K562 (cell line): ENCODE measurements around the gene PLA1A. TPM values are rescaled to one million over a fixed set of nuclear protein-coding genes. Genes with fewer than 3 reads are reported as not detected.

Experiments
- ATAC-seq: fragments of 200-7000 bp; cut with Tn5 transposase; 3 replicates; pipeline ENCODE4 v1.9.1; 2020; ENCODE audit warnings: moderate library complexity
- BruUV-seq: library from RNA; stranded (reverse); fragments of 400-500 nt; replicated peaks from 2 replicates; lab custom pipeline; 2021; lab: Mats Ljungman, UMichigan
- CTCF ChIA-PET: fragments of 300-600 bp; formaldehyde crosslinking; extraction: SDS; loops from one replicate; lab custom pipeline; 2021; ENCODE audit warnings: low intra/inter-chr PET ratio; lab: Yijun Ruan, JAX
- POLR2A ChIA-PET: fragments of 300-600, 350-650 bp; sonication (Branson Sonifier 250); formaldehyde crosslinking; extraction: SDS; loops from one replicate; lab custom pipeline; 2021; ENCODE audit warnings: antibody characterized with exemption, inconsistent platforms; lab: Yijun Ruan, JAX
- DNase-seq, 4 experiments: peaks; one replicate each; pipeline versions ENCODE4 v3.0.0 to v3.0.0-alpha.2; 2011 to 2018; ENCODE audit warnings: low spot score in 3 of 4, mixed read lengths in 3 of 4; ENCODE audit errors: extremely low read depth in 1 of 4
- FAIRE-seq: peaks from 2 replicates; lab custom pipeline; 2011; peaks lifted over from hg19 to GRCh38; lab: Jason Lieb, UNC
- H2AFZ ChIP-seq: 2 replicates; pipeline ENCODE4 v1.6.0; 2011; ENCODE audit warnings: low read depth, low read length, control low read depth, inconsistent platforms
- H3K27ac ChIP-seq: fragments of 200-600 bp; 3 replicates; pipeline ENCODE4 v1.8.0; 2011; ENCODE audit warnings: low read depth, mild to moderate bottlenecking, control low read depth, inconsistent platforms, low read length, moderate library complexity, mixed read lengths; ENCODE audit errors: extremely low read depth
- H3K27me3 ChIP-seq, 2 experiments: fragments of 300-600 bp in 1 of 2; 2 replicates in 1 of 2; 3 replicates in 1 of 2; pipeline versions ENCODE4 v1.6.0 to v1.8.0; 2011; ENCODE audit warnings: inconsistent platforms in 2 of 2, low read length in 2 of 2, mild to moderate bottlenecking in 1 of 2, mixed read lengths in 1 of 2, moderate library complexity in 1 of 2; ENCODE audit not compliant: control insufficient read depth in 2 of 2, insufficient read depth in 2 of 2
- H3K36me3 ChIP-seq: fragments of 300-600 bp; 3 replicates; pipeline ENCODE4 v1.8.0; 2011; ENCODE audit warnings: mild to moderate bottlenecking, low read length, inconsistent platforms; ENCODE audit not compliant: control insufficient read depth, insufficient read depth
- H3K4me1 ChIP-seq, 2 experiments: fragments of 200-600 bp in 1 of 2; replicated peaks in 1 of 2; 2 replicates in 1 of 2; 3 replicates in 1 of 2; pipeline versions ENCODE4 v1.5.1 to v1.8.0; 2011; ENCODE audit warnings: inconsistent platforms in 2 of 2, low read length in 2 of 2, mild to moderate bottlenecking in 1 of 2, mixed read lengths in 1 of 2, moderate library complexity in 1 of 2; ENCODE audit not compliant: control insufficient read depth in 2 of 2, insufficient read depth in 2 of 2
- H3K4me2 ChIP-seq: 2 replicates; pipeline ENCODE4 v1.6.1; 2011; ENCODE audit warnings: low read length, control low read depth, inconsistent platforms, mixed read lengths; ENCODE audit not compliant: insufficient read depth
- H3K4me3 ChIP-seq: fragments of 200-600 bp; sonication (generic), shearing (Covaris generic); 2 replicates; pipeline ENCODE4 v1.5.1; 2016; ENCODE audit warnings: control low read depth, inconsistent platforms
- H3K79me2 ChIP-seq: fragments of 200-600 bp; 3 replicates; pipeline ENCODE4 v1.8.0; 2011; ENCODE audit warnings: low read length, inconsistent platforms; ENCODE audit not compliant: control insufficient read depth, insufficient read depth
- H3K9ac ChIP-seq, 2 experiments: 2 replicates each; pipeline versions ENCODE4 v1.6.0 to v1.6.1; 2011; ENCODE audit warnings: low read depth in 2 of 2, low read length in 2 of 2, control low read depth in 1 of 2, inconsistent platforms in 1 of 2, mild to moderate bottlenecking in 1 of 2, mixed read lengths in 1 of 2; ENCODE audit not compliant: insufficient read depth in 1 of 2
- H3K9me1 ChIP-seq: one replicate; pipeline ENCODE4 v1.6.0; 2011; ENCODE audit warnings: inconsistent platforms, mild to moderate bottlenecking, low read length, moderate library complexity; ENCODE audit not compliant: control insufficient read depth, insufficient read depth
- H3K9me3 ChIP-seq: replicated peaks from 2 replicates; pipeline ENCODE4 v1.5.1; 2011; ENCODE audit warnings: low read depth, low read length, inconsistent platforms; ENCODE audit not compliant: control insufficient read depth, insufficient read depth
- H4K20me1 ChIP-seq: replicated peaks from 2 replicates; pipeline ENCODE4 v1.6.1; 2011; ENCODE audit warnings: low read length, inconsistent platforms, mixed read lengths; ENCODE audit not compliant: control insufficient read depth, insufficient read depth
- GATAD2B ChIP-seq: fragments of 450-650 bp; IDR thresholded peaks from 2 replicates; pipeline ENCODE4 v1.6.1; 2017; ENCODE audit warnings: mild to moderate bottlenecking, borderline replicate concordance
- KDM5B ChIP-seq: fragments of 200-600 bp; sonication (generic); IDR thresholded peaks from 2 replicates; pipeline ENCODE4 v1.6.1; 2012; ENCODE audit warnings: low read depth, mild to moderate bottlenecking, moderate library complexity, low read length, control low read depth, inconsistent platforms; ENCODE audit not compliant: insufficient replicate concordance
- NCOA4 ChIP-seq: fragments of 450-650 bp; IDR thresholded peaks from 2 replicates; pipeline ENCODE4 v1.6.1; 2018; ENCODE audit warnings: mild to moderate bottlenecking; ENCODE audit not compliant: partially characterized antibody
- NR2C2 ChIP-seq, 2 experiments: fragments of 200-800 bp in 1 of 2; sonication (Bioruptor generic) in 1 of 2; sonication (generic) in 1 of 2; formaldehyde crosslinking in 1 of 2; IDR thresholded peaks; 2 replicates each; pipeline versions ENCODE4 v1.6.1 to v1.8.0; 2016 to 2022; ENCODE audit warnings: mild to moderate bottlenecking in 1 of 2, missing compliant biosample characterization in 1 of 2, missing genetic modification characterization in 1 of 2, missing genetic modification reagents in 1 of 2
- ZNF778 ChIP-seq: fragments of 450-650 bp; formaldehyde crosslinking; IDR thresholded peaks from 2 replicates; pipeline ENCODE4 v1.4.0; 2020; ENCODE audit warnings: mild to moderate bottlenecking, moderate library complexity
- WGBS: fragments of 100-300 bp; shearing (Covaris generic); methylation state at CpG from one replicate; pipeline ENCODE4 v1.1.6; 2016; ENCODE audit warnings: low coverage, mixed read lengths; ENCODE audit not compliant: insufficient coverage; ENCODE audit errors: missing lambda C conversion rate; 5-methylcytosine and 5-hydroxymethylcytosine counted together
- in situ Hi-C: fragments of 300-500 bp; cut with MboI; formaldehyde crosslinking; loops from 4 replicates; pipeline ENCODE4 v1.15.0; 2018; ENCODE audit warnings: inconsistent platforms, mixed read lengths
- intact Hi-C: fragments of 100-400 bp; cut with micrococcal nuclease; formaldehyde crosslinking; loops from 2 replicates; pipeline ENCODE4 v1.14.2; 2022
- polyA plus RNA-seq, 8 experiments: library from polyadenylated mRNA; depleted of rRNA in 4 of 8; stranded (reverse) in 5 of 8; unstranded in 3 of 8; fragments of >200 nt; fragmentation: Nextera tagmentation in 2 of 8; fragmentation: Illumina TruSeq in 1 of 8; extraction: Ambion mirVana in 2 of 8; extraction: Trizol in 1 of 8; gene quantifications; 2 replicates each; pipeline versions ENCODE4 v1.2.1 to v1.2.3, GENCODE V29; 2011 to 2014; ENCODE audit warnings: inconsistent platforms in 1 of 8, missing spikeins in 1 of 8
- total RNA-seq, 7 experiments: library from RNA; depleted of rRNA in 6 of 7; stranded (reverse); fragments of >200 nt in 6 of 7; fragmentation: Illumina TruSeq in 2 of 7; extraction: Trizol in 2 of 7; gene quantifications; 2 replicates each; pipeline versions ENCODE4 v1.2.1 to v1.2.3, GENCODE V29; 2011 to 2021; ENCODE audit warnings: low replicate concordance in 1 of 7
- TF ChIP-seq, protein P1 (sequence below): fragments of 450-650 bp; IDR thresholded peaks from 2 replicates; pipeline ENCODE4 v1.6.1; 2018; ENCODE audit not compliant: partially characterized antibody

PLA1A gene
- total and polyA plus RNA-seq, 9 of the 15 experiments (the other 6 are each of a cell fraction or from before 2014, with no cell fraction given) = not detected

DNA sequence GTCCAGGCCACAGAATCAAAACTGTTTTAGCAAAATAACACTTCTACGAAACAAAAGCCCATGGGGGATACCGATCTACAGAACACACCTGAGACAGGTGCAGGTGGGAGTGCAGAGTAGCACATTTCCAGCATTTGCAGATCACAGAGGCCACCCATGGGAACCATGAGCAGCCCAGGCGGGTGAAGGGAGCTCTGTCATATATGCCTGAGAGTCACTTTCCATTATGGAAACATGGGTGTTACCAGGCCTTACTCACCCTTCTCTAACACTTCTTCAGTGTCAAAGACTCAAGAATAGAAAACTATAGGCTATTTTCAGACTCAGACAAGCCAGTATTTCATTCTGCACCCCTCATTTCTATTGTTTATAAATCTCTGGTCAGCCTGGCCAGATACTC, 3.5 kb downstream of the PLA1A start:
- no peak overlapping the region for H2AFZ ChIP-seq
- POLR2A ChIA-PET = interaction anchor here (0.8 kb wide), 1 partner anchor 216 kb away, joined by 4 read pairs; no protein-coding TSS in a partner anchor

More for the DNA sequence above, 3.5 kb downstream of the PLA1A start:
- intact Hi-C loops = no loop called here
- Histone ChIP-seq H3K9me3 (no peaks in the 10 kb centered on the region), H3K4me3 (no peak overlapping the region), H3K9ac (no peak overlapping the region), H3K4me1 (peaks cover 4% of the 10 kb centered on the region in 2 experiments), H3K9me1 (no peaks in the 10 kb centered on the region), H4K20me1 (no peaks in the 10 kb centered on the region), H3K36me3 (no peaks in the 10 kb centered on the region), H3K27me3 (no peaks in the 10 kb centered on the region), H3K79me2 (no peaks in the 10 kb centered on the region), H3K27ac (no peak overlapping the region), H3K4me2 (no peak overlapping the region)
- DNase-seq (no peak), FAIRE-seq (no peak), ATAC-seq (no peak)
- CTCF ChIA-PET = interaction anchor here (0.8 kb wide), 1 partner anchor 80 kb away, joined by 4 read pairs; no protein-coding TSS in a partner anchor
- in situ Hi-C loops = no loop called here
- no TSS peak for BruUV-seq
- 45% methylated on average over 3 of the region's 3 CpGs for WGBS
- TF ChIP-seq GATAD2B (no peak), NCOA4 (no peak), KDM5B (no peak), NR2C2 (CRISPR knock-in tag; IDR thresholded peaks at IDR 0.05) (no peak), NR2C2 (tag; IDR thresholded peaks at IDR 0.05) (peak; percentile 5; the same call in 1 of the 2 replicates), ZNF778 (CRISPR knock-in tag) (no peak)
- TF ChIP-seq, protein P1, sequence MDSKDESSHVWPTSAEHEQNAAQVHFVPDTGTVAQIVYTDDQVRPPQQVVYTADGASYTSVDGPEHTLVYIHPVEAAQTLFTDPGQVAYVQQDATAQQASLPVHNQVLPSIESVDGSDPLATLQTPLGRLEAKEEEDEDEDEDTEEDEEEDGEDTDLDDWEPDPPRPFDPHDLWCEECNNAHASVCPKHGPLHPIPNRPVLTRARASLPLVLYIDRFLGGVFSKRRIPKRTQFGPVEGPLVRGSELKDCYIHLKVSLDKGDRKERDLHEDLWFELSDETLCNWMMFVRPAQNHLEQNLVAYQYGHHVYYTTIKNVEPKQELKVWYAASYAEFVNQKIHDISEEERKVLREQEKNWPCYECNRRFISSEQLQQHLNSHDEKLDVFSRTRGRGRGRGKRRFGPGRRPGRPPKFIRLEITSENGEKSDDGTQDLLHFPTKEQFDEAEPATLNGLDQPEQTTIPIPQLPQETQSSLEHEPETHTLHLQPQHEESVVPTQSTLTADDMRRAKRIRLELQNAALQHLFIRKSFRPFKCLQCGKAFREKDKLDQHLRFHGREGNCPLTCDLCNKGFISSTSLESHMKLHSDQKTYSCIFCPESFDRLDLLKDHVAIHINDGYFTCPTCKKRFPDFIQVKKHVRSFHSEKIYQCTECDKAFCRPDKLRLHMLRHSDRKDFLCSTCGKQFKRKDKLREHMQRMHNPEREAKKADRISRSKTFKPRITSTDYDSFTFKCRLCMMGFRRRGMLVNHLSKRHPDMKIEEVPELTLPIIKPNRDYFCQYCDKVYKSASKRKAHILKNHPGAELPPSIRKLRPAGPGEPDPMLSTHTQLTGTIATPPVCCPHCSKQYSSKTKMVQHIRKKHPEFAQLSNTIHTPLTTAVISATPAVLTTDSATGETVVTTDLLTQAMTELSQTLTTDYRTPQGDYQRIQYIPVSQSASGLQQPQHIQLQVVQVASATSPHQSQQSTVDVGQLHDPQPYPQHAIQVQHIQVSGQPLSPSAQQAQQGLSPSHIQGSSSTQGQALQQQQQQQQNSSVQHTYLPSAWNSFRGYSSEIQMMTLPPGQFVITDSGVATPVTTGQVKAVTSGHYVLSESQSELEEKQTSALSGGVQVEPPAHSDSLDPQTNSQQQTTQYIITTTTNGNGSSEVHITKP = no peak
